Activated CD4-positive, alpha-beta memory T cell treated with anti-CD3 and anti-CD28 coated beads for 36 hours (primary cell): Measurements from ENCODE around the gene KCNK5. TPM values are rescaled to one million over a fixed set of nuclear protein-coding genes. Genes with fewer than 3 reads are reported as not detected.
A peak's percentile ranks its signal among the peaks of the same experiment; 100 is the strongest.

ENCODE experiments used
- CTCF ChIA-PET: fragments of 350-600 bp; sonication (Branson Sonifier 250); formaldehyde crosslinking; loops from one replicate; lab custom pipeline; 2021; ENCODE audit warnings: antibody characterized with exemption, inconsistent platforms; lab: Charles Lee
- POLR2A ChIA-PET: fragments of 350-600 bp; sonication (Branson Sonifier 250); formaldehyde crosslinking; loops from one replicate; lab custom pipeline; 2021; ENCODE audit warnings: antibody characterized with exemption; lab: Charles Lee
- DNase-seq: peaks from one replicate; pipeline ENCODE4 v3.0.0-alpha.2; 2020
- H3K27ac Mint-ChIP-seq: one replicate; pipeline ENCODE4 v1.8.0; 2021; ENCODE audit warnings: mixed read lengths
- H3K27me3 Mint-ChIP-seq: one replicate; pipeline ENCODE4 v1.8.0; 2021; ENCODE audit warnings: mixed read lengths
- H3K36me3 Mint-ChIP-seq: one replicate; pipeline ENCODE4 v1.8.0; 2021; ENCODE audit warnings: mixed read lengths
- H3K4me1 Mint-ChIP-seq: one replicate; pipeline ENCODE4 v1.8.0; 2021; ENCODE audit warnings: low read depth, mixed read lengths
- H3K4me3 Mint-ChIP-seq: one replicate; pipeline ENCODE4 v1.8.0; 2021; ENCODE audit warnings: mild to moderate bottlenecking, mixed read lengths
- H3K9me3 Mint-ChIP-seq: one replicate; pipeline ENCODE4 v1.8.0; 2021; ENCODE audit warnings: mixed read lengths
- intact Hi-C: fragments of 100-400 bp; cut with micrococcal nuclease; formaldehyde crosslinking; loops from one replicate; pipeline ENCODE4 v1.15.1; 2023
- total RNA-seq, 2 experiments: library from RNA; stranded (reverse); gene quantifications; one replicate each; pipeline ENCODE4 v1.2.3, GENCODE V29; 2021

The KCNK5 gene
- total RNA-seq, 2 experiments from 2014 or later = 16.2 to 16.5 TPM

DNA sequence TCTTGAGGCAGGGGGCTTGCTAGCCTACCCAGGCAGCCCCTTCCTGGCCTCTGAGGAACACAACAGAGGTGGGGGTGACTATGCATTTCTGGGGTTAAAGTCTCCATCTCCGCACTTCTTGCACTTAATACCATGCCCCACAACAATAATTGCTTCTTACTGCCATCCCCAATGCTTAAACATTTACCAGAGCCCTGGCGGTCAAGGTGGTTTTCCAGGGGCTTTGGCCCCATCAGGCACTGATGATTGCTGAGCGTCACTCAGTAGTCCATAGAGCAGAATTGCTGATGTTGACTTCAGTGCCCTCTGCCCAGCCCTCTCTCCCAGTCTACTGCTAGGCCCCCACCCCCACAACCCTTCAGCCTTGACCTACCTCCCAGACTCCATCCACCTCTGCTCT, 32.5 kb upstream of the KCNK5 start:
- Mint-ChIP-seq H3K4me3 (no peak overlapping the region), H3K27me3 (peaks cover 8% of the 10 kb centered on the region), H3K4me1 (peaks cover 7% of the 10 kb centered on the region), H3K27ac (no peak overlapping the region), H3K9me3 (no peaks in the 10 kb centered on the region), H3K36me3 (no peaks in the 10 kb centered on the region)
- ChIA-PET CTCF (no interaction called here), POLR2A (no interaction called here)
- no peak for DNase-seq
- intact Hi-C loops = loop anchor here (2.0 kb wide), 1 partner anchor 33 kb away; the partner anchor contains the start of gene KCNK5

DNA sequence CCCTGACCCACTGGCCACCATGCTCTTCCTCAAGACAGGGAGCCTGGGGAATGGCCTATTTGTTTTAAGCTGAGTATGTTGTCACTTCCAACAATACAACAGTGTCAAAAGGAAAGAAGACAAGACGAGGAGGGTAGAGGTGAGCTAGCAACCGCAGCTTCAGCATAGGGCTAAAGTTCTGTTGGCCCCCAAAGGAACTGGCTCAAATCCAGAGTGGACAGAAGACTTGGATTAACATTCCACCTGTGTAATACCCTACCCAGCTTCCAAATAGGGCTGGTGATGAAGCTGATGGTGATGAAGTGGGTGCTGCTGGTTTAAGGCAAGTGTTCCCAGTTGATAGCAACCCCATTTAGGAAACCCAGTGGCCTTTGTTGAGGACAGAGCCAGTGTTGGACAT, 31.7 kb upstream of the KCNK5 start:
- DNase-seq = no peak
- CTCF ChIA-PET = interaction anchor here (1.8 kb wide), 1 partner anchor 42 kb away, joined by 6 read pairs; no protein-coding TSS in a partner anchor
- no peak overlapping the region for H3K27ac Mint-ChIP-seq
- POLR2A ChIA-PET = no interaction called here
- intact Hi-C loops = no loop called here
- H3K4me1 Mint-ChIP-seq = peaks cover 7% of the 10 kb centered on the region
- no peaks in the 10 kb centered on the region for H3K36me3 Mint-ChIP-seq
- H3K9me3 Mint-ChIP-seq = no peaks in the 10 kb centered on the region
- no peak overlapping the region for H3K4me3 Mint-ChIP-seq
- peaks cover 11% of the 10 kb centered on the region for H3K27me3 Mint-ChIP-seq

DNA sequence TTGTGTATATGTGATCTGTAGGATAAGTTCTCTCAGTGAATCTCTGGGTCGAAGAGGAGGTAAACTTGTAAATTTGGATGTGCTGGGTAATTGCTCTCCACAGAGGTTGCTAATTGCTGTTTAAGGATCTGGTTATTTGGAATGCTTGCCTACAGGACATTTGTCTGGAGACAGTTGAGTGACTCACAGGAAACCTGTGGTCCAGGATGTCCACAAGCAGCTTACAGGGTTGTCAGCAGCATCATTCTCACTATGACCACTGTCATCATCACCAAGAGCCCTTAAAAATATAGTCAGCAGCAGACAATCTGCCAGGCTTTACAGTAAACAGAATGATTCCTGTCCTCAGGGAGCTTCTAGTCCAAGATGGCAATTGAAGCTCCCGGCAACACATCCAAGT, 31.2 kb upstream of the KCNK5 start:
- H3K9me3 Mint-ChIP-seq = no peaks in the 10 kb centered on the region
- H3K27ac Mint-ChIP-seq = no peak overlapping the region
- H3K4me1 Mint-ChIP-seq = peaks cover 7% of the 10 kb centered on the region
- POLR2A ChIA-PET = no interaction called here
- H3K27me3 Mint-ChIP-seq = peaks cover 11% of the 10 kb centered on the region
- intact Hi-C loops = no loop called here
- DNase-seq = no peak
- no peak overlapping the region for H3K4me3 Mint-ChIP-seq
- no peaks in the 10 kb centered on the region for H3K36me3 Mint-ChIP-seq
- CTCF ChIA-PET = interaction anchor here (1.8 kb wide), 1 partner anchor 43 kb away, joined by 6 read pairs; no protein-coding TSS in a partner anchor

DNA sequence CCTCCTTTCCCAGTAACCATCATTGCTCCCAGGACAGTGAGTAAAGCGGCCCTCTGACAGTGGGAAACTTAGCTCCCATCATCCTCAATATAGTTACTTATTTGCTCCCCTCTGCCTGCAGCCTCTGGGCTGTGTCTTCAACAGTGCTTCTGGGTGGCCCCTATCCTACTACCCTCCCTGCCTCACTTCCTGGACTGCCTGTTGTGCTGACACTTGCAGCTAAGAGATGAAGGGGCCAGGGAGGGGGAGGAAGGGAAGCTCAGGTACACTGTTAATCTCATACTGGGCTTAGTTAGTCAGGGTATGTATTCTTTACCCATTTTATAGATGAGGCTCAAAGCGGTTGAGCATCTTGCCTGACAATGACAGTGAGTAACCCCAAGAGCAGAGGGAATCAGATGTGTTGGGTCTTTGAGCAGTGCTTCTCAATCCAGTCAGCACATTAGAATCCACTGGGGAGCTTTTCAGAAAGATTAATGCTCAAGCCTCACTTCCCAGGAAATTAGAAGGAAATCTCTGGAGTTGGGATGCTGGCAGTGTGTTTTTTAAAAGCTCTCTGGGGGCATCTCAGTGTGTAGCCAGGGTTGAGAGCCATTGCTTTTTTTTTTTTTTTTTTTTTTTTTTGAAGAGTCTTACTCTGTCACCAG, 27.1 kb upstream of the KCNK5 start:
- ChIA-PET POLR2A (no interaction called here), CTCF (no interaction called here)
- H3K27ac Mint-ChIP-seq = no peak overlapping the region
- H3K36me3 Mint-ChIP-seq = no peaks in the 10 kb centered on the region
- H3K27me3 Mint-ChIP-seq = peaks cover 14% of the 10 kb centered on the region
- intact Hi-C loops = no loop called here
- H3K4me3 Mint-ChIP-seq = no peak overlapping the region
- no peaks in the 10 kb centered on the region for H3K9me3 Mint-ChIP-seq
- no peak for DNase-seq
- peaks cover 2% of the 10 kb centered on the region for H3K4me1 Mint-ChIP-seq

DNA sequence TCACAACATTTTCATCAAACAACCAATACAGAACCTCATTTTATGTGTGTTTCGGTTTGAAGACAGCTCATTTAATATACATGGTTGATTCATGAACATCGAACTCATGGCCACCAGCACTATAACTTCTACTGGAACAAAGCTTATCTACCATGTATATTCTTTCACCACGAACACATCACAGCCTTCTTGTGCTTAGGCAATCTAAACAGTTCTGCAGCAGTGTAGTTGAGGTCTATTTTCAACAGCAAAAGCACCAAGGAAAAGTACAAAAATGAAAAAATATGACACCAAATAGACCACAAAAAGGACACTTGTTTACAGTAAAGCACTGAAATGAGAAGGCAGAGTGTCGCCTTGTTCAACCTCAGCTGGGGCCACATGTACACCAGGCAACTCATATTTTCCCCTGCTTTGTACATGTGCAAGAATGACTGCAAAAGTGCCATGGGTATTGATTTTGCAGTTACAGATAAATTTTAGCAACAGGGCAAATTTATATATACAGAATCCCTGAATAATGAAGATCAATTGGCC, 25.8 kb upstream of the KCNK5 start:
- intact Hi-C loops = no loop called here
- DNase-seq = peak; percentile 16
- CTCF ChIA-PET = no interaction called here
- no peaks in the 10 kb centered on the region for H3K9me3 Mint-ChIP-seq
- H3K27me3 Mint-ChIP-seq = peaks cover 11% of the 10 kb centered on the region
- peaks cover 2% of the 10 kb centered on the region for H3K4me1 Mint-ChIP-seq
- no peak overlapping the region for H3K4me3 Mint-ChIP-seq
- no peaks in the 10 kb centered on the region for H3K36me3 Mint-ChIP-seq
- H3K27ac Mint-ChIP-seq = no peak overlapping the region
- POLR2A ChIA-PET = no interaction called here

DNA sequence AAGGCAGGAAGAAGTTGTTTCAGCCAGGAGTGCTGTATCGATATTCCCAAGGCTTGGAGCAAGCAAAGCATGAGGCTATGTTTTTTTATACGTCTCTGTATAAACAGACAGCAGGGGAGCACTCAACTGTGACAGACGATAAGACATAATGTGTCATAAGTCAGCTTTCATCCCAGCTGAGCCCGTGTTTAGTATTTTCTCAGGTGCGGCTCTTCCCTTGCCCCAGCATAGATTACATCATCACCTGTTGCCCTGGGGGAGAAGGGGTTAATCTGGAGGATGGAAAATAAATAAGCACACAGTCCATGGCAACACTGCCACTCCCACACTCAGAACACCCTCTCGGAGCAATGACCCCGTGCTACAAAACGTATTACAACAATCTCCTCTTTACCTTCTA, 22.1 kb upstream of the KCNK5 start:
- intact Hi-C loops = no loop called here
- H3K4me1 Mint-ChIP-seq = peaks cover 8% of the 10 kb centered on the region
- no peaks in the 10 kb centered on the region for H3K9me3 Mint-ChIP-seq
- H3K27me3 Mint-ChIP-seq = peaks cover 10% of the 10 kb centered on the region
- no peak overlapping the region for H3K4me3 Mint-ChIP-seq
- CTCF ChIA-PET = no interaction called here
- POLR2A ChIA-PET = no interaction called here
- no peak overlapping the region for H3K27ac Mint-ChIP-seq
- H3K36me3 Mint-ChIP-seq = no peaks in the 10 kb centered on the region
- DNase-seq = no peak

DNA sequence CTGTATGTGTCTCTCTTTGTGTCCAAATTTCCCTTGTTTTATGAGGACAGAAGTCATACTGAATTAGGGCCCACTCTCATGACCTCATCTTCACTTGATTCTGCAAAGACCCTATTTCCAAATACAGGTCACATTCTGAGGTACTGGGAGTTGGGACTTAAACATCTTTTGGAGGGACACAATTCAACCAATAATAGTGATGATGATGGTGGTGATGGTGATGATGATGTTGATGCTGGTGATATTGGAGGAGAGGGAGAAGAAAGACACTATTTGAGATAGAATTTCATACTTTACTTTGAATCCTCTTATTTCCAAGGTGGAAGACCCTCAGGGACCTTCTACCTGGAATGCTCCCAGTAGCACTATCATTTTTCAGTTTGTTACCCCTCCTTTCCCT, 21.2 kb upstream of the KCNK5 start:
- CTCF ChIA-PET = no interaction called here
- POLR2A ChIA-PET = no interaction called here
- intact Hi-C loops = no loop called here
- Mint-ChIP-seq H3K36me3 (no peaks in the 10 kb centered on the region), H3K4me3 (no peak overlapping the region), H3K27me3 (peaks cover 8% of the 10 kb centered on the region), H3K4me1 (peaks cover 8% of the 10 kb centered on the region), H3K27ac (no peak overlapping the region), H3K9me3 (no peaks in the 10 kb centered on the region)
- no peak for DNase-seq

DNA sequence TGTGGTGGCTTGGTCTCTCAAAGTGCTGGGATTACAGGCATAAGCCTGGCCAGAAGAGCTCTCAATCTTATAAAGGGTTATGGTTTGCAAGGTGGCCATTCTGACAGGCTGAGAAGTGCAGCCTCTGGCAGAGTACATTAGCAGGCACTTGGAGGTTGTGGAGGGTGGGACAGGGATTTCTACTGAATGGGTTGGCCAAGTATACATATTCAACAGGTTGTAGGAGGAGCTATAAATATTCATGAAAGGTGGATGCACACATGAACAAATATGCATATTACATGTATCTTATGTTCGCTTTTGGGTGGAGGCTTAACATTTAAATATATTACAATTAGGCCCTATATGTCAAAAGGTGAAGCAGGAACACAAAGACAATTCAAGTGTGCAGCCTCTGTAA, 20.0 kb upstream of the KCNK5 start:
- ChIA-PET CTCF (no interaction called here), POLR2A (no interaction called here)
- no peak for DNase-seq
- Mint-ChIP-seq H3K27ac (no peak overlapping the region), H3K27me3 (peaks cover 8% of the 10 kb centered on the region), H3K9me3 (no peaks in the 10 kb centered on the region), H3K4me3 (no peak overlapping the region), H3K4me1 (peaks cover 5% of the 10 kb centered on the region), H3K36me3 (no peaks in the 10 kb centered on the region)
- intact Hi-C loops = no loop called here

DNA sequence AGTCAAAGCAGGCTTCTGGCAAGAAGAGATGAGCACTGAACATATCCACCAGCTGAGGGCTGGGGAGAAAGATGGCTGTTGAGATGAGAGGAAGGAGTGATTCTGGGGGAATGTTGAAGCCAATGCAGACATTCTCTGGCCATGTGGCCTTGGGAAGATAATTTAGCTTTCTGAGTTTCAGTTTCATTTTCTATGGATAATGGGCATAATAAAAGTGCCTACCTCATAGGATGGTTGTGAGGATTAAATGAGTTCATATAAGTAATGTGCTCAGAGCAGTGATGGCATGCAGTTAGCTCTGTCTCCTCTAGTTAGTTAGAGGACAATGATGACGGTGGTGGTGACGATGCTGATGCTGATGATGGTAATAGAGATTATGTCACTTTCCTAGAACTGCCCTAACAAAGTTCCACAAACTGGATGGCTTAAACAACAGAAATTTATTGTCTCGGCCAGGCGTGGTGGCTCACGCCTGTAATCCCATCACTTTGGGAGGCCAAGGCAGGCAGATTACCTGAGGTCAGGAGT, 18.5 kb upstream of the KCNK5 start:
- H3K36me3 Mint-ChIP-seq = no peaks in the 10 kb centered on the region
- H3K4me1 Mint-ChIP-seq = peaks cover 5% of the 10 kb centered on the region
- intact Hi-C loops = no loop called here
- DNase-seq = no peak
- H3K4me3 Mint-ChIP-seq = no peak overlapping the region
- no peak overlapping the region for H3K27ac Mint-ChIP-seq
- peaks cover 2% of the 10 kb centered on the region for H3K27me3 Mint-ChIP-seq
- POLR2A ChIA-PET = no interaction called here
- no peaks in the 10 kb centered on the region for H3K9me3 Mint-ChIP-seq
- CTCF ChIA-PET = no interaction called here

DNA sequence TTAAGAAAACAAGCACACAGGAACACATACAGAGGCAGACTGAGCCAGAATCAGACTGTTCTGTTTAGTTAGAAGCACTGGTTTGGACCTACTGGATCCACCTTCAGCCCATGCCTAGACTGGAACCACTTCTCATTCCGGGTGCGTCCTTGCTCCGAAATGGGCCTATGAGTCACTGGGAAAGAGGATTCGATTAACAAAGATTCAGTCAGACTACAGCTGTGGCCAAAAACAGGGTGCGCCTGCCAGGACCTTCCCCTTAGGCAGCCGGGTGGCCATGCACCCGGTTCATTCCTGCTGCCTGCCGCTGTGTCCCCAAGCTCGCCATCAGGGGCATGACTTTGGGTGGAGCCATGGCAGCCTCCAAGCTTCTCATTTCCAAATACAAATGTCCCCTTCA, 14.5 kb upstream of the KCNK5 start:
- no peak for DNase-seq
- Mint-ChIP-seq H3K4me3 (no peak overlapping the region), H3K9me3 (no peaks in the 10 kb centered on the region), H3K27me3 (no peaks in the 10 kb centered on the region), H3K36me3 (no peaks in the 10 kb centered on the region), H3K27ac (no peak overlapping the region), H3K4me1 (peaks cover 5% of the 10 kb centered on the region)
- intact Hi-C loops = no loop called here
- ChIA-PET POLR2A (interaction anchor here (0.6 kb wide), 1 partner anchor 20 kb away, joined by 3 read pairs; no protein-coding TSS in a partner anchor), CTCF (interaction anchor here (0.9 kb wide), 1 partner anchor 13 kb away, joined by 3 read pairs; no protein-coding TSS in a partner anchor)

DNA sequence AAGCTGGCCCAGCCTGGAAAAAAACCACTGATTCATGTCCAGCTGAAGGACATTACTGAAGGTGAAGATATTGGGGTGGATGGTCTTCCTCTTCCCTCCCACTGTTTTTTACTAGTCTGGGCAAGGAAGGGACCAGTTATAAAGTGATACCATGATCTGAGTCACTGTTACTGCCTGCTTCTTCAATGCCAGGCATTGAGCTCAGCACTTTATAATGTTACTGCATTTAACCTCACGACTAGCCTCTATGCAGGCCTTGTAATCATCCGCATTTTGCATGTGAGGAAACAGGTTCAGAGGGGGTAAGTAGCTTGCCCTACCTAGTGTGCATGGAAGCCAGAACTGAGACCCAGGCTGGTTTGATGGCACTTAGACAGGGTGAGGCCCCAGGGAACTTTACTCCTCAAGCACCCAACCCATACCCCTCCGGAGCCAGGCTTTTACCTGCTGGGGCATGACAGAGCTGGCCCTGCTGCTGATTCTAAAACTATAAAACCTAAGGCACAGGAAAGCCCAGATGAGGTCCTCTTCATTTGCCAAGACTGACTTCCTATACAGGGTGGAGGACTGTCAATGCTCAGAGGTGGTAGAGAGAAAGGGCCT, 11.0 kb upstream of the KCNK5 start:
- POLR2A ChIA-PET = no interaction called here

DNA sequence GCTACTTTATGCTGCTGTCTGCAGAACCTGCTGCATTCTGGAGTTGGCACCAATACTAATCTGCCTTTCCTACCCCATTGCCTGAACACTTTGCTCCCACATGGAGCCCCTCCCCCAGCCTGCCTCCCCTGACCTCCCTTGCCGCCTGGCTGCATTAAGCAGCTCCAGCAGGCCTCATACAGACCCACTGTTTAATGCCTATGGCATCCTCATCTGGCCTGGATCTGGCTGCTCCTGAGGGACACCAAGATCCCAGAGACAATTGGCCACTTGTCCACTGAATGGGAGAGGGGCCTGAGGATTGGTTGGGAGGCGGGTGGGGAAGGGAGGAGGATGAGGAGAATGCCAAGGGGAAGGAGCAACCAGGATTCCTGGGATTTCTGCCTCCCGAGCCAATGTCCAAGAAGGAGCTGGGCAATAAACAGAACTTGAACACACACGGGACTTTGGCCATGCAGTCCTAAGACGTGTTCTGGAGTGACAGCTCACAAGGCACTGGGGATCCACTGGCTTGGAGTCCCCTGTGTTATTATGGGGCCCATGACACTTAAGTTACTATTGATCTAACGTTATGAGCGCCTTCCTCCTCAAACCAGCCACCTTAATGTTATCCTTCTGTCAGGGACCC, 10.4 kb upstream of the KCNK5 start:
- POLR2A ChIA-PET = no interaction called here
- no peaks in the 10 kb centered on the region for H3K36me3 Mint-ChIP-seq

More for the DNA sequence above, 11.0 kb upstream of the KCNK5 start:
- intact Hi-C loops = no loop called here
- H3K36me3 Mint-ChIP-seq = no peaks in the 10 kb centered on the region
- CTCF ChIA-PET = interaction anchor here (1.9 kb wide), 1 partner anchor 63 kb away, joined by 4 read pairs; no protein-coding TSS in a partner anchor
- H3K4me1 Mint-ChIP-seq = no peaks in the 10 kb centered on the region
- H3K4me3 Mint-ChIP-seq = no peak overlapping the region
- peaks cover 1% of the 10 kb centered on the region for H3K27me3 Mint-ChIP-seq
- no peak overlapping the region for H3K27ac Mint-ChIP-seq
- H3K9me3 Mint-ChIP-seq = no peaks in the 10 kb centered on the region
- no peak for DNase-seq

More for the DNA sequence above, 10.4 kb upstream of the KCNK5 start:
- Mint-ChIP-seq H3K4me1 (no peaks in the 10 kb centered on the region), H3K4me3 (no peak overlapping the region), H3K27ac (no peak overlapping the region), H3K9me3 (no peaks in the 10 kb centered on the region), H3K27me3 (peaks cover 1% of the 10 kb centered on the region)
- intact Hi-C loops = no loop called here
- DNase-seq = no peak
- CTCF ChIA-PET = interaction anchor here (1.7 to 1.9 kb wide), 2 partner anchors 9 to 63 kb away, joined by 4 to 5 read pairs; no protein-coding TSS in a partner anchor
